NCI-H1436 treated with DMSO at 0.1 percent for 48 hours (cell line): ENCODE data around the gene VIPAS39.
A peak's percentile ranks its signal among the peaks of the same experiment; 100 is the strongest.

ENCODE experiments used
- DNase-seq: peaks from one replicate; lab custom pipeline; 2025; lab: John Stamatoyannopoulos, UW

Gene VIPAS39

DNA sequence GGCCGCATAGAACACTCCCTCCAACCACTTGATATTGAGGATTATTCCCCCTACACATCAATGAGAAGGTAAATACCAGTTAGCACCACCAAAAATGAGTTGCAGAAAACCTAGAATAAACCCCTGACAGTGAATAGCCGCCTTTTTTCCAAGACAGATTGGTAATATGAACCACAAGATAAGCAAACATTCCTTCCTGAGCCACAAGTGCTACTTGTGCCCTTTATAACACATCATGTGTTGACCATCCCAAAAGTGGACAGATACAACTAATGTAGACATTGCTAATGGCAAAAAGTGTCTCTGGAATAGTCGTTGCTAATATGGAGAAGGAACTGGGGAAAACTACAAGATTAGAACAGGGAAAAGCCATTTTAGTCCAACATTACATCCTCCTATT is 51.3 kb downstream of the VIPAS39 start:
- no peak for DNase-seq

DNA sequence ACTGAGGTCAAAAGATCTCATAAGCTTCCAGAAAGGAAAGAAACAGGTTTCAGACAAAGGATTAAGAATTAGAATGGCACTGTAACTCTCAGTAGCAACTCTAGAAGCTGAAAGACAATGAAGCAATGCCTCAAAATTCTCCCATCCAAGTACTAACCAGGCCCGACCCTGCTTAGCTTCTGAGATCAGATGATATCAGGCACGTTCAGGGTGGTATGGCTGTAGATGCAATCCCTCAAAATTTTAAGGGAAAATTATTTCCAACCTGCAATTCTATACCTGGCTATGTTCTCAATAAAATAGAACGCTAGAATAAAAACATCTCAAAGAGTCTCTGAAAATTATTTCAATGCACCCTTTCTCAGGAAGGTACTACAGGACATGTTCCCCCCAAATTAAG is 53.6 kb downstream of the VIPAS39 start:
- no peak for DNase-seq

DNA sequence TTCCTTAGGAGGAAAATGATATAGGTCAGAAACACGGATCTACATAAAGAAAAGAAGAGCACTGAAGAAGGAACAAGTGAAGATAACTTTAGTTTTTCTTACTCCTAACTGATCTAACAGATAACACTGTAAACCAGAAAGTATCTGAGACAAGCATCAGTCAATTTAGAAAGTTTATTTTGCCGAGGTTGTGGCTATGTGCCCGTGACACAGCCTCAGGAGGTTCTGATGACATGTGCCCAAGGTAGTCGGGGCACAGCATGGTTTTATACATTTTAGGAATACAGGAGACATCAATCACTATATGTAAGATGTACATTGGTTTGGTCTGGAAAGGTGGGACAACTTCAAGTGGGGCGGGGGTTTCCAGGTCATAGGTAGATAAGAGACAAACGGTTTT is 57.2 kb downstream of the VIPAS39 start:
- DNase-seq = no peak

DNA sequence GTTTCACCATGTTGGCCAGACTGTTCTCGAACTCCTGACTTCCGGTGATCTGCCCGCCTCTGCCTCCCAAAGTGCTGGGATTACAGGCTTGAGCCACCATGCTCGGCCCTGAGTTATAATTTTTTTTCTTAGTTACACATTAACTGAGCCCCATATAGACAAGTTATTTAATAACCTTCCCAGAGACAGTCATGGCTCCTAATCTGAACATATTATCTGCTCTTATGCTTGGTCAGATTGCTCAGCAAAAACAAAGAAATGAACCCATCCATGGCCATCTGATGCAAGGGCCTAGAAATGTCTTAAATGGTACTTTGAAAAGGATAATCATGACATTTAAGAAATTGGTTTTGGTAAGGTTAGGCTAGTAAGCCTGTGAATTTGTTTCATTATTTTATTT is 67.2 kb downstream of the VIPAS39 start:
- no peak for DNase-seq

DNA sequence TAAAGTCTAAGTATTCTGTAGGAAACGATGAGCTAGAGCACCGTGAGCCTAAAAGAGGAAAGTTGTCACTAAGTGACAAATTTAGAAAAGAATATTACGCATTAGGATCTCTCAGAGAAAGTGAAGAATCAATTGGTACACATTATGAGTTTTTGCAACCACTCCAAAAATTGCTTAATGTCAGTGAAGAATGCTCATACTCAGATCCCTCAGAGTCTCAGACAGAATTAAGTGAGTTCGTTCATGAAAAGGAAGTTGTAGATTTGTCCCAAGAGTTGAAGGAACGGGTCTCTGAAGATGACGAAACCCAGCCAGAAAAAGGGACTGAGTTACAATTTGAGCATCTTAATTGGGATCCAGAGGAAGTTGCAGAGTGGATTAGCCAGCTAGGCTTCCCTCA is 78.7 kb downstream of the VIPAS39 start:
- DNase-seq = no peak

DNA sequence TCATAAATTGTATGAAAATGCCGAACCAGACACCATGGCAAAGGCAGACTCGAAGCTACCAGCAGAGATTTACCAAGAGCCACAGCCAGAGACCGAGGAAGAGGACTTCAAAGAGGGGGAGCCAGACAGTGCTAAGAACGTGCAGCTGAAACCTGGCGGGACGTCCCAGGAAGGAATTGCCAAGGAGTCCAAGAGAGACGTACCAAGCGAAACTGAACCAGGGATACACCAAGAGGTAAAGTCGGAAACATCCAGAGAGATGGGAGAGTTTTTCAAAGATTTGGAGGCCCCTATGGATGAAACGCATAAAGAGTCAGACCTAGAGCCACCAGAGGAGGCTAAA is 79.9 kb downstream of the VIPAS39 start:
- DNase-seq = no peak

DNA sequence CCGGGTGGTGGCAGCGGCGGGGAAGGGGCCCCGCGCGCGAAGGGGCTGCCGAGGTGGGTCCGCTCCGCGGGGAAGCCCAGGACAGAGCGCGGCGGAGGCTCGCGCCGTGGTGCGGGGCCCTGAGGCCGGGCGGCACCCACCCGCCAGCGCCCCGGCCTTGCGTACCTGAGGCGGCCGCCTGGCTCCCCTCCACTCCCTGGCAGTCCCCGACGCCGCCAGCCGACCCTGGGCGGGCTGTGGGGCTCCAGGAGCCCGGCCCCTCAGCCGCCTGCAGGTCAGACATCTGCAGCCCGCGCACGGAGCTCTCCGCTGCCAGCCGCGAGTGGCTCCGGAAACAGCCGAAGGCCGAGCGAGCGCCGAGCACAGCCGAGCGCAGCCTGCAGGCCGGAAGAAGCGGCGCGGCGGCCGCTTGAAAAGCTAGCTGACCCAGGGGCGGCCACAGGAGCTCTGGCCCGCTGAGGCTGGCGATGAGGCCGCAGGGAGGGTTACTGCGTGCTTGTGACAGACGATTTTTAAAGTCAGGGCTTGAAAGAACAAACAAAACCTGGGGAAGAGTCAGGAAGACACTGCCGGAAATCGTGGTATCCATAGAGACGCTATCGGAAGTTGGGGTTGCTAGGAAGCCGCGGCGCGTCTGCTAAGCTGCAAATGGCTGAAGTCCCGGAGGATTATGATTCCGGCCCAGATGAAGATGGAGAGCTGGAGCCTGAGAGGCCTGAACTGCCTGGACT is 80.5 kb downstream of the VIPAS39 start, which contains the start of the genes SAMD15 and TMED8:
SAMD15 (plus strand) TSS at position 609 of the 731 bp plus-strand sequence; CDS start at position 649, 40 bp downstream.
TMED8 (minus strand) TSS at position 324 of the 731 bp plus-strand sequence; CDS start at position 283, 41 bp downstream.
- peak; percentile 9 for DNase-seq
